Central memory CD4-positive, alpha-beta T cell (primary cell): ENCODE measurements around the gene LGR5.

Experiments used
- DNase-seq: peaks from one replicate; pipeline ENCODE4 v3.0.0; 2022

LGR5 gene

DNA sequence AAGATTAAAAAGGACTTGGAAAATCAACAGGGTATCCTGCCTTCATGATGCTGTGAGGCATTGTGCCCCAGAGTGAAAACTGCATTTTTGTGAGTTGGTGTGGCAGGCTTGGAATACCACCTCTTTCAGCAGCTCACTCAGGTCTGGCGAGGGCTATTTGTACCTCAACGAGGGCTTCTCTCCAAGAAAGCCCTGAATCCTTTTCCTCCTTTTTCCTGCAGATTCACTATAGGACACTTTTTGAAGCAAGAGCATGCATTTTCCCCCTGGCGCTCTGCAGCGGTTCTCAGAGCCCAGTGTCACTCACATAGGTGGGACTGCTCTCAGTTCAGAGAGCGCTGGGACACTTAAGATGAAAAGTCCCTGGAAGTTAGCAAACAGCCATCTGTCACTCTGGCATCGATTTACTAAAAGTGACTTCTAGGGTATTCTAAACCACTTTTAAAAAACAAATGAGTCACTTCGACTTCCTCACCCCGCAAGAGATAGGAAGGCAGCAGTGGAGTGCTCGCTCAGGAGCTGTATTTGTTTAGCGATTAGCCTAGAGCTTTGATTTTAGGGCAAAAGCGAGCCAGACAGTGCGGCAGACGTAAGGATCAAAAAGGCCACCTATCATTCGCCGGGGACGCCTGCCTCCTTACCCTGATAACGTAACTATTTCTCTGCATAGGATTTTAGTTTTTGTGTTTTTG, 782 bp upstream of the LGR5 start:
- DNase-seq = no peak

DNA sequence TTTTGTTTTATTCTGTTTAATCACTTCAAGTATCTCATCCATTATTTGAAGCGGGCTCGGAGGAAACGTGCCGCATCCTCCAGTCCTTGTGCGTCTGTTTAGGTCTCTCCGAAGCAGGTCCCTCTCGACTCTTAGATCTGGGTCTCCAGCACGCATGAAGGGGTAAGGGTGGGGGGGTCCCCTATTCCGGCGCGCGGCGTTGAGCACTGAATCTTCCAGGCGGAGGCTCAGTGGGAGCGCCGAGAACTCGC, 311 bp upstream of the LGR5 start:
- no peak for DNase-seq

DNA sequence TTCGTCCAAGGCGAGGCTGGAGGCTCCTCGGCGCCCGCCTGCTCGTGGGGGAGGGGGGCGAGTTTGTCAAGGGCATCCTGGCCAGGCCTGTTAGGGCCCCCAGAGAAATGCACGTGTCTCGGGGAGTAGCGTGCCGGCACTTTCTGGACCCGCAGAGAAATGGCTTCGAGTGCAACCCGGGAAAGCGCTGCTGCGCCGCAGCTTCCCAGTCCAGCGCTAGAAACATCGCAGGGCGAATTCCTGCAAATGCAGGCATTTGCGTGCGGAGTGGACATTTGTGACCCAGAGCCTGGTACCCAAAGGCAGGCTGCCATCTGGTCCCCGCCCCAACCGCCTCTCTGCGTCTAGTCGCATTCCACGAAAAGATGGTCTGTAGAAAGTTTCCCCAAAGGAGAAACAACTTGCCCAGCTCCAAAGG, 756 bp downstream of the LGR5 start:
- DNase-seq = no peak

DNA sequence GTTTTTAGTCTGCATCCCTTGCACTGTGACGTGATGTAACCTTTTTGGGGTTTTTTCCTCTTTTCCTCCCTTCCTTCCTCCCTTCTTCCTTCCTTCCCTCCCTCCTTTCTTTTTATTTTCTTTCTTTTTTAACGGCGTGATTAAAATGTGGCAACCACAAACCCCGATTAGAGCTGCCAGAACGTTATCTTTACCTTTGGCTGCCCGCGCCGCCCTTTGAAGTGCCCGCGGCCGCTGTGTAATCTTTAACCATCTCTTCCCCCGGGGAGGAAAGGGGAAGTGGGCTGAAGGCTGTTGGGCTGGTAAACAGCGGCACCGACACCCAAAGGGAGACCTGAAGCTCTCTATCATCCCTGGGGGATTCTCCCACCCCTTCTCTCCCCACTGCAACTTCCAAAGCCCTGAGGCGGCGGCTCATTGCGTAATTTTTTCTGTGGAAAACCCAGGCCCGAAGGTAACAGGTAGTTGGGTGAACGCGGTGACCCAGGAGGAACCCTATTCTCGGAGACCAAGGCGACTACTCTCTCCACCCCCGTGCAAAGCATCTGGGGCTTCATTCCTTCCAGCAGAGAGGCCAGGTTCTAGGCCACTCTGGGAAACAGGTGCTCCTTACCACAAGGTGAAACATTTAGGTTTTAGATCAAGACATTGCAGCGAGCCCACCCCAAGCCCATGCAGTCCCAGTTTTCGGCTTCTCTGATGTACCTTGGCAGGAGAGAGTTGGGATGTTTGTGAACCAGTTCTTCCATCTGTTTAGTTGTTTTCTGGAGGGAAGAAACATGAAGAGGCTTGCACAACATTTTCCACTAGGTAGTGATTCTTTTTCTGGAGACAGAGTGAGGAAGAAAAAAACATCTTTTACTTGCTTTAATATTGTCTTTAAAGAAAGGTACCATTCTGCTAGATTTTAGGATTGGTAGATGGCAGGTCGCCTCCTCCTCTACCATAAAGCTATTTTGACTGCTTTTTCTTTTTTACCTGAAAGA, 1.5 kb downstream of the LGR5 start:
- DNase-seq = no peak

DNA sequence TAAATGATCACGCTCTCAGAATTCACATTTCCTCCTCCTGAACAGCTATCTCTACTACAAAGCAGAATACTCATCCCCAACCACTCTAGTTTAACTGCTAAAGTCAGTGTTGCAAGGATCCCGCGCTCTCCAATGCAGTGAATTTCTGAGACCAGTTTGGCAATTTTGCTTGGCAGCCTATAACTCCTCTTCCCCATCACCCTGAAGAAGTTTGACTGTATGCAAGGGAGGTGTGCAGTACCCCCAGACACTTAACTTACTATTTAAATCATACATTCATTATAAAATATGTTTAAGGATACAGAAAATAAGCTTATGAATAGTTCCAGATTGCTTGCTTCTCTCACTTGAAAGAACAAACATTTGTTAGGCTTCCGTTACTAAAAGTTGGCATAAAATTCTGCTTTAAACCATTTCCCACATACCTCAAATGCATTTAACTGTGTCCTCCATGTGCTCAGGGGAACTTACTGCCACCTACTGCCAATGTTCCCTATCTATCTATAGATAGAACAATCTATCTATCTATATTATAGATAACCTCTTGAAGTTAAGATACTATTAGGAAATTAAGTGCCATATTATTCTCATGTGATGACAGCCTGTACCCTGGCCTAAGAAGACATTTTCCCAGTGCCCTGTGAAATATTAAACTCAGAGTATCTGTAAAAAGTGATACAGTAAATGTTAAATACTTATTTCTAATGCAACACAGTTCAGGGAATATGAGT, 2.4 kb downstream of the LGR5 start:
- no peak for DNase-seq

DNA sequence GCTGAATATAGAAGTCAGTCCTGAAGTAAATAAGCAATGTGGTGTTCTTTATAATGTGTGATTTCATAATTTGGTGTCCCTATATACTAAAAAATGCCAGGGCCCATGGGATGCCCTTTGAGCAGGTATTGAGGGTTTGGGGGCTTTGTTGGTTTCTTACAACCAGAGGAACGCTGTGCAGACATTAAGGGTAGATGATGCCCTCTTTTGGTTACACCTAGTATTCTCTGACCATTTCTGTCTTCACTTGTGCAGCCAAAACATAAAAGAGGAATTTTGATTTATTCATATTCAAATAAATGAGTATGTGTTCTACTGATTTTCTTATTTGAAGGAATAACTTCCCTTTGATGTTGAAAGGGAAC, 3.0 kb downstream of the LGR5 start:
- no peak for DNase-seq

DNA sequence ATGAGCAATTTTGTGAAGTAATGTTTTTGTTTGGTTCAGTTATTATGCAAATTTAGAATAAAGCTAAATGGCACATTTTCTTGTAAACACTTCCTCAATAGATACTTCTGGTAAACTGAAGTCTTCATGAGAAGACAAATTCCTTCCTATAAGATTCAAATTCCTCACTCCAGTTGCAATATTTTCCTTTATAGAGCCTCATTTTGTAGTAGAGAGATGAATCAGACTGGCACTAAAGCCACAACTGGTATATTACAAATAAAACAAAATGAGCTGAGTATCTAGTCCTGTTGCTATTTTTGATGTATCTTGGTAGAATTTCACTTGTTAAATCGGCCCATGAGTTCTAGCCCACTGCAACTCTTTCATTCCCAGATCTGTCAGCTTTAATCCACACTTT, 5.5 kb downstream of the LGR5 start:
- no peak for DNase-seq

DNA sequence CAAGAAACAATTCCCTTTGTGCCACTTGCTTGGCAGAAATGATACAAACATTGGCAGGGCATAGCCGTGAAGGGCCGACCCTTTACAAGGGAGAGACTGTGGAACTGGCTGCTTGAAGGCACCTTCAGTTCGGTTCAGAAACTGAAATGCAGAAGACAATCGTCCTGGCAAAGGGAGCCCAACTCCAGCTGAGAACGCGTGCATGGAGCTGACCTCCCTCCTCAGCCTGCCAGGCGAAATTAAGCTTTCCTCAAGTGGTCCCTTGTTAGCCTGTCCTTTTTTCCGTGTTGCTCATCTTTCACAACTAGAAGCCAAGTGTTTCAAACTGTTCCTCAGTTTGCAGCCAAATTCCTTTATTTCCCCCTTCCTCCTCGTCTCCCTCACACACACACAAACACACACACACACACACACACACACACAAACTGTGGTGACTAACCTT, 8.1 kb downstream of the LGR5 start:
- no peak for DNase-seq

DNA sequence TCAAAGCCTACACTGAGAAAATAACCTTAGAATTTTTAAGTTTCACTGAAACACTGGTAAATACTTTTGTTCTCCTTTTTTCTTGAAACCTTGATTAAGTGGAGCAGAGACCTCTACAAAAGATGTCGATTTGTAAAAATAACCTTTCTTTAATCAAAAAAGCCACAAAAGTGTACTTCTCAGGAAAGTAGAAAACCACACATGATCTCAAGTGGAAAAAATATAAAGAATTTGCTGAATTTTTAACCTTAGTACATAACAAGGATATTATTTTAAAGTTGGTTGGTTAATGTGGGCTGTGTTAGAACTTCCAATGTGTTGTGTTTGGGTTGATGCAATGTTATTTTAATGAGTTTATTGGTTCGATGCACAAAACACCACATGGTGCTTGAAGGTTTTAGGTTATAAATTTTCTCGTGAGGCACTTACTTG, 8.6 kb downstream of the LGR5 start:
- DNase-seq = no peak

DNA sequence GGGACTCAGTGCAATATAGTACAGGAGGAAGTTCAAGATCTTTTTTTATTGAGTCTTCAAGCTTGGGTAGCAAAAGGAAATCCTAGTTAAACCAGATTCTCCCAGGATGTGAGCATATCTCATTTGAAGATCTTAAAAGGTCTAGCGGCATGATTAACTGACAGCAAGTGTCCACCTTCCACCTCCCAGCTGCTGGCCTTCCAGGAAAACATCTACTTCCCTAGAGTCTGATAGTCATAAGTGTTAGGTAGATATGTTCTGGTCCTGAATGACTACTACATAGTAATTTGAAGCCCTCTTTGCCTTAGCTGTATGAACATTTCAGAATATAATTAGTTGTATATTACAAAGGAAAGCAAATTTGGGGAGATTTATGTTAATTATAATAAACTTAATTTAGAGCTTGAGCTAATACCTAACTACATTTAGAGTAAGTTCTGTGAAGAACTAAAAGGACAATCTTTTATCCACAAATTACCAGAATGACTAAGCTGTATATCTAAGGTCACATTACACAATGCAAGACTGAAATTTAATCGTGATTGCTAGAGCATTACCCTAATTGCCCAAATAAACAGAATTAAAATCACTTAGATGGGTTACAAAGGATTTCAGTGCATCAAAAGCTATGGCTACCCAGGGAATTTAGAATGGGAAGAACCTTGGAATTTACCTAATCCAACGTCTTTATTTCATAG, 9.9 kb downstream of the LGR5 start:
- DNase-seq = no peak

DNA sequence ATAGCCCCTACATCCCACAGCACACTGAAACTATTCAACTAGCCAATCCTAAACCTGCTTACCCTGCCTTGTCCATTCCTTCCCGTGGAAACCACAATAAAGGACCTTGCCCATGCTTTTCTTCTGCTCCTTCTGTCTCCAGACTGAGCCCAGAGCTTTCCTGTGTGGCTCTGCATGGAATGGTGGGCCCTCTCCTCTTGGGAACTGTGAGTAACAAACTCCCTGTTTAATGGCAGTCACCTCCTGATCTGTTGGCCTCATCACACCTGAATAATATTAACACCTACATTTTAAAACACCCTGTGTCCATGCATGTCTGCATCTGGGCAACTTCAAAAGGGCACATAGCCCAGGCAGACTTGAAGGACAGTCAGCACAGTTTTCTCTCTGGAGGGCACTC, 12.4 kb downstream of the LGR5 start:
- DNase-seq = no peak

DNA sequence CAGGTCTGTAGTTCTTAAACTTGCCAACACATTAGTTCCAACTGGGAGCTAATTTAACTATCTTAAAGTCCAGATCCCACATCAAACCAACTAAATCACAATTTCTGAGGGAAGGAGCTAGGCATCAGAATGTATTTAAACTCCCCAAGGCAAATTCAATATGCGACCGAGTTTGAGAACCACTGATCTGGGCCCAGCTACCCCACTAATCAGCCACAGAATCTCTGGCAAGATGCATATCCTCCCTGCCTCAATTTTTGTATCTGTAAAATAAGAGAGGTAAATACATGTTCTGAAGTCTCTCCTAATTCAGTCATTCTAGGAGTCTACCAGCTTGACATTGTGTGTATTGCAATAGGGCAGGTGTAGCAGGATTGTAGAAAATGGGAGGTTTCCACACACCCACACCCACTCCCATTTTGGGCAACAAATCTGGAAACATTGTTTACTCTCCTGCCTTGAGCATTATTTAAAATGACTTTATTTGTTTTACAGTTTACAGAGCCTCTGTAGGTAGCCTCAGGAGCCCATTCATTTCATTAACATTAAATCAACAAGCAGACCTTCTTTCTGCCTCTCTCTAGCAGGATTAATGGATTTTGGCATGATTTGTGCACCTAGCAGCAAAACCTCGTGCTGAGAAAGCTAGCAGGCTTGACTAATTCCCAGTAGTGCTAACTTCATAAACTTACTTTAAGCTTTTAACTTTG, 15.6 kb downstream of the LGR5 start:
- DNase-seq = no peak

DNA sequence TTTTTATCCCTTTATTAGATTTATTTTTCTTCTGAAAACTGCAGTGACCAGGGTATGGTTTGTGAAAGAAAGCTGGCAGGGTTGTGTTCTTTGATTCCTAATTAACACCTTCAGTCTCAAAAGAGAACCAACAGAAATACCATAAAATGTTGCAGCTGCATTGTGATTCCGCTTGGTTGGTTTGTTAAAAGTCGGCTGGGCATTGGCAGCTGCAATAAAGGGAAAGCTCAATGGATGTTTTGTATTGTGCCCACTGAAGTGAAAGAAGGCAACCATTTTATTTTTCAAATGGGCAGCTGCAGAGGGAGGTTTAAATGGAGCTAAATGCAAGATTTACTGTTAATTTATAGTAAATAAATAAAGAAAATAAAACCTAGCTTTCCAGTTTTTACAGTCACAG, 16.7 kb downstream of the LGR5 start:
- DNase-seq = no peak

DNA sequence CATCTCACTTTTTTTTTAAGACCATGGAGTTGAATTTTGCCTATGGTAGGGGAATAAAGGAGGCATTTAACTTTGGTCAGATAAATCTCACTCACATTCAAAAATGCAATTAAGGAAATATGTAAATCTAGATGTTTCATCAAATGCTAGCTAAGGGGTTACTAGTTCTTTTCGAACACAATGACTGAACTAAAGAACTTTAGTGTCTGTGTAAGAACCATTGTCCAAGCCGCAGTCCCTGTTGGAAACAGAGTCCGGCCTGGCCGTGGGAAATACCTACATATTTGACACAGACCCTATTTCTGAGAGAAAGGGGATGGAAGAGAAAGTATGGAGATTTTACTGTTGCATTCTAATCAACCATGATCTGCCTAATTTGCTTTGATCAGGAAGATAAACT, 17.4 kb downstream of the LGR5 start:
- DNase-seq = no peak

DNA sequence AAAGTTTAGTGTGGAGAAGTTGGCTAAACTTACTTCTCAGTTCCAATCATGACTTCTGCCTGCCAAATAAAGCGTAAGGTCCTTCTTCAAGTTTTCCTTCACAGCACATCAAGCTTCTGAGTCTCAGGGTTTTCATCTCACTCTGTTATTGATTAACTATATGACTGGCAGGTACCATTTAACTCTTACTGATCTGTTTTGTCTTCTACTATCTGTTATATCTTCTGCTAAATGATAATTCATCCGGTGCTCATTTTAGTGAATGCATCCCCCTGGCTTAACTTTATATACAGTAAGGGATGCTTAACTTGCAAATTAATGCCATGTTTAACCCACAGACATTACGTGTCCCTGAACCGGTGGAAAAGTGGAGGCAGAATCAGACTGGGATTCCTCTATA, 20.7 kb downstream of the LGR5 start:
- DNase-seq = no peak

DNA sequence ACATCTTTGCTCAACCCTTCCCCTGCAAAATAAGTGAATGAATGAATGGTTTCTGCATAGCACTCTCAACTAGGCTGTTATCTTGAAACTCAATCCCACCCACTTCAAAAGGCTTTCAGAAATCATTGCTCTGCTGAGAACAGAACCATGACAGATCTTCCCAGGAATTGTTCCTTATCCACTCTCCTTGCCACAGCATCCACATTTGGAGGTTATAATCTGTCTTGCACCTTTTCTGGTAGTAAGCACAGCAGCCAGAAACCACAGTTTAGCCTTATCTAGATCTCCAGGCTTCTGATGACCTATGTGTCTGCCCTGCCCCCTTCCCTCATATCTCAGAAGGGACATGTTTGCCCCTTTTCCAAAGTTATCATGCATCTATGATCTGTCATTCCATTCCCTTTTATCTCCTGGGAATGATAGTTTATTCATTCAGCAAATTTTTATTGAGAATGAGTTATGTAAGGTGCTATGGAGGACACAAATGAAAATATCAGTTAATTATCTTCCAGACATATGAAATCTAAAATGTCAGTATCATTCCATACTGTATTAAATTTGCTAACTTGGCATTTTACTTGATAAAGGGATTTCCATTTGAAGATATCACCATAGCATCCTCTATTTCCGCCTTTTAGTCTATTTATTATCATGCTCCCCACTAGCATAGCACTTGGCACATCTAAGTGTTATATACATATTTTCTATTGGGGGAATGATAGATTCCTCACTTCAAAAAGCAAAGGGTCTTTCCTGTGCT, 21.4 kb downstream of the LGR5 start:
- DNase-seq = no peak

DNA sequence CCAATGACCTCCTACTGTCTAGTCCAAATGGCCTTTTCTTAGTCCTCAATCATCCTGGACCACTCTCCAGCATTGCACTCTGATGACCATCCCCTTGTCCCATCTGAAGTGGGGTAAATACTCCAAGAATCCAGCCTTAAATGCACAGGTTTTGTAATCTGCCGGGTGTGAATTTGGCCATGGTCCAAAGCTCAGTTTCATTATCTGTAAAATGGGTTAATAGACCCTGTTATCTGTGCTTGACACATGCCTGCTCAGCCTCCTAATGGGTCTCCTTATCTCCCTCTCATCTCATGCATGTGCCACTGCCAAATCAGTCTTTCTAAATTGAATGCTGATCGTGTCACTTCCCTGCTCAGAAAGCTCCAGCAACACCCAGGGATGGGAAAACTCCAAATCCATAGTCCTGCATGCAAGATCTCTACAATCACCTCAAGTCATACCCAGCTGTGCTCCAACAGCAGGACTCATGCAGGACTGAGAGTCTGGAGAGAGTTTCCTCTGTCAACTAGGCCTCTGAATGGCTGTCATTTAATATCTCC, 22.3 kb downstream of the LGR5 start:
- no peak for DNase-seq

DNA sequence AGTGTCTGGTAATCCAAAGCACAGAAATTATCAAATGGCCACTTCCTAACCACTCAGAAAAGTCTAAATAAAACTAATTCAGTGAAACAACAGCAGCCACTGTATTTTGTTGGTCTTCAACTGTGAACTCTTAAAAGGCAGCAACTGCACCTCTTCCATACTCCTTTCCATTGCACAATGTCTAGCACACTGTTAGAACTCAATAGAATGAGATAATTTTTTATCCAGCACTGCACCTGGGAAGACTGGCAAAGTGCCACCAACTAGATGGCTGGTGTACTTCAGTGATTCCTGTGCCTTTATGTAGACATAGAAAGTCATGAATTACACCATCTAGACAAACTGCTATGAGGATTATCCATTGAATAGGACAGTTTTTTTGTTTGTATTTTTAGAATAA, 26.2 kb downstream of the LGR5 start:
- no peak for DNase-seq

DNA sequence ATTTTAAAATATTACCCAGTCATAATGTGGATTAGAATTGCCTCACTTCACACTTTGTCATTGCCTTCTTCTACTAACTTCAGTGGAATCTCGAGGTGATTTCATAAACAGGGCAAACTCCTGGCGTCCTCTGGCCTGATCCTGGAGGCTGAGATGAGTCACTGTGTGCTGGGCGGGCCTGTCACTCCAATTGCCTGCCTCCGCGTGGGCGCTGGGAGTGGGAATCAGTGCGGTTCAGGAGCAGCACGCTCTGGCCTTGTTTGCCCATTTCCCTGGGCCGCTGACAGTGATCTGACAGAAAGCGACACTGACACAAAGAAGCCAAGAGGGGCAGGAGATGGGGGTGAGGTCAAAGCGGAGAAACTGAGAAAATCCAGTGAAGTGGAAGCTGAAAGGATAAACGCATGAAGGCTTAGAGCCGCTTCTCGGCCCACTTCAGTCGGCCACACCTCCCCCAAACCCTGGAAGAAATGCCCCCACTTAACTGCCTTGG, 29.7 kb downstream of the LGR5 start:
- no peak for DNase-seq

DNA sequence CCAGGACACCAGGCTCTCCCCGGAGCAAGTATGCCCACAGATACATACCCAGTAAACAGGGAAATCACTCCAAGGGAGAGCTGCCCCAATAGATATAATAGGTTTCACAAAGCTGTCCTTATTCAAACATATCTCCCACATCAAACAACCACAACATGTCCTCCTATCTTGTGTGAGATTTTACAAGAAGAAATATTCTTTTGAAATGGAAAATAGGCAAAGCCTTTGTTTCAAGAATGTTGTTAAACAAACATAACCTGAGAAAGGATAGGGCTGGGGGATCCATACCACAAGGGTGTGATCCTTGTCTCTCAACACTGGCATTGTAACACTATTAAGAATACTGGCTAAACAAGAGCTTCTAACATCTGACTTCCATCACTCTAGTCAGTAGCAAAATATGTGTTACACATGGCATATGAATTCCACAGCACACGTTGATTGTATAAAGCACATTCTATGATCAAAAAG, 32.9 kb downstream of the LGR5 start:
- DNase-seq = no peak

DNA sequence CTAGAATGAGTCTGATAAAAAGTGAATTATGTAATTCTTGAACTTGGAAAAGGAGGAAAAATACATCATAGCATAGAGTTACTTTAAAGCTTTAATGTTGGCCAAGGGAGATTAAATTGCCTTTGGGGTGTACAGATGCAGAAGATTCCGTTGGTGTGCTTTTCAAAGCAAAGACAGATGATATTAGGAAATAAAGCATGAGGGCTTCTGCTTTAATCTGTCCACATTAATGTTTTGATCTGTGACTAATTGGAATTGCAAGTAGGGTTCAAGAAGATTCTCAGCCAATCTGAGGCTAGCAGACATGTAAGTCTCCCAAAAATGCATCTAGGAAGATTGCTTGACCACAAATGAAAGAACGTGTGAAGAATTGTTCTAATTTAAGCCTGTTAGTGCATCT, 35.2 kb downstream of the LGR5 start:
- no peak for DNase-seq
